HCT116 (cell line): ENCODE results near the gene MBOAT1. TPM values are rescaled to one million over a fixed set of nuclear protein-coding genes. Genes with fewer than 3 reads are reported as not detected.

ENCODE experiments used
- ATAC-seq: fragments of 200-7000 bp; cut with Tn5 transposase; 2 replicates; pipeline ENCODE4 v1.9.1; 2020; ENCODE audit warnings: mild to moderate bottlenecking, moderate library complexity
- BruUV-seq: library from RNA; stranded (reverse); fragments of 400-500 nt; replicated peaks from 2 replicates; lab custom pipeline; 2021; lab: Mats Ljungman, UMichigan
- CTCF ChIA-PET: fragments of 300-600 bp; sonication (Branson Sonifier 250); formaldehyde crosslinking; loops from one replicate; lab custom pipeline; 2021; ENCODE audit warnings: antibody characterized with exemption; lab: Charles Lee
- POLR2A ChIA-PET: fragments of 300-600, 350-600 bp; sonication (Branson Sonifier 250); formaldehyde crosslinking; loops from one replicate; lab custom pipeline; 2021; ENCODE audit warnings: antibody characterized with exemption; lab: Charles Lee
- RAD21 ChIA-PET, 2 experiments: fragments of 300-600 bp; sonication (Branson Sonifier 250); formaldehyde crosslinking; loops; one replicate each; lab custom pipeline; 2023; ENCODE audit warnings: low total read pairs in 2 of 2; ENCODE audit not compliant: uncharacterized antibody in 2 of 2, unreplicated experiment in 2 of 2, low non-redundant PET in 1 of 2; lab: Charles Lee
- DNase-seq: peaks from one replicate; pipeline ENCODE4 v3.0.0-alpha.2; 2010; ENCODE audit warnings: low read depth, low spot score
- H2AFZ ChIP-seq: fragments of 200-600 bp; shearing (Covaris generic), sonication (generic); 2 replicates; pipeline ENCODE4 v1.6.1; 2017; ENCODE audit warnings: low read depth, mixed run types, mixed read lengths, antibody characterized with exemption, low read length; ENCODE audit not compliant: poor library complexity, severe bottlenecking
- H3K27ac ChIP-seq: 2 replicates; pipeline ENCODE4 v1.5.1; 2012; ENCODE audit warnings: low read depth, low read length
- H3K27me3 ChIP-seq: fragments of 200-600 bp; sonication (generic); 2 replicates; pipeline ENCODE4 v1.6.1; 2016; ENCODE audit warnings: mixed run types, low read length, mixed read lengths; ENCODE audit not compliant: insufficient read depth
- H3K36me3 ChIP-seq, 2 experiments: fragments of 200-500 bp in 1 of 2; fragments of 200-600 bp in 1 of 2; sonication (Bioruptor generic) in 1 of 2; sonication (generic) in 1 of 2; 2 replicates each; pipeline versions ENCODE4 v1.5.1 to v1.6.1; 2014 to 2016; ENCODE audit warnings: low read length in 2 of 2, inconsistent platforms in 1 of 2, mixed read lengths in 1 of 2, mixed run types in 1 of 2; ENCODE audit not compliant: insufficient read depth in 2 of 2, control insufficient read depth in 1 of 2
- H3K4me1 ChIP-seq, 2 experiments: fragments of 200-600 bp in 1 of 2; sonication (generic) in 1 of 2; 2 replicates each; pipeline versions ENCODE4 v1.5.1 to v1.6.1; 2012 to 2017; ENCODE audit warnings: low read length in 2 of 2, inconsistent platforms in 1 of 2, mild to moderate bottlenecking in 1 of 2, mixed read lengths in 1 of 2, mixed run types in 1 of 2, moderate library complexity in 1 of 2; ENCODE audit not compliant: insufficient read depth in 2 of 2, control insufficient read depth in 1 of 2
- H3K4me2 ChIP-seq: fragments of 200-600 bp; sonication (generic); 2 replicates; pipeline ENCODE4 v1.6.1; 2017; ENCODE audit warnings: mixed run types, low read length, mixed read lengths
- H3K4me3 ChIP-seq, 2 experiments: fragments of 200-600 bp in 1 of 2; sonication (generic) in 1 of 2; replicated peaks in 1 of 2; 2 replicates each; pipeline ENCODE4 v1.5.1; 2011 to 2016; ENCODE audit warnings: low read length in 2 of 2, control low read depth in 1 of 2, low read depth in 1 of 2, mild to moderate bottlenecking in 1 of 2, mixed read lengths in 1 of 2, mixed run types in 1 of 2
- H3K79me2 ChIP-seq: fragments of 200-600 bp; sonication (generic); 2 replicates; pipeline ENCODE4 v1.6.1; 2017; ENCODE audit warnings: mild to moderate bottlenecking, mixed run types, low read length, moderate library complexity, mixed read lengths; ENCODE audit not compliant: insufficient read depth
- H3K9ac ChIP-seq: fragments of 200-600 bp; sonication (generic); 2 replicates; pipeline ENCODE4 v1.6.1; 2016; ENCODE audit warnings: low read length, mixed read lengths
- H3K9me2 ChIP-seq: fragments of 200-600 bp; sonication (generic), shearing (Covaris generic); 2 replicates; pipeline ENCODE4 v1.6.1; 2017; ENCODE audit warnings: mixed run types, mild to moderate bottlenecking, moderate library complexity; ENCODE audit not compliant: insufficient read depth
- H3K9me3 ChIP-seq, 2 experiments: fragments of 200-500 bp in 1 of 2; fragments of 200-600 bp in 1 of 2; sonication (Bioruptor generic) in 1 of 2; sonication (generic) in 1 of 2; 2 replicates each; pipeline ENCODE4 v1.6.1; 2014 to 2017; ENCODE audit warnings: low read length in 2 of 2, mixed read lengths in 2 of 2, inconsistent platforms in 1 of 2, low read depth in 1 of 2, mild to moderate bottlenecking in 1 of 2, mixed run types in 1 of 2, moderate library complexity in 1 of 2; ENCODE audit not compliant: control insufficient read depth in 1 of 2, insufficient read depth in 1 of 2
- H4K20me1 ChIP-seq: fragments of 200-600 bp; sonication (generic), shearing (Covaris generic); 2 replicates; pipeline ENCODE4 v1.6.1; 2017; ENCODE audit warnings: mixed run types, mild to moderate bottlenecking, moderate library complexity; ENCODE audit not compliant: insufficient read depth
- CBX3 ChIP-seq: IDR thresholded peaks from 2 replicates; pipeline ENCODE4 v1.6.1; 2012; ENCODE audit warnings: low read depth
- CEBPB ChIP-seq: IDR thresholded peaks from 2 replicates; pipeline ENCODE4 v1.6.1; 2012; ENCODE audit warnings: low read depth
- CTCF ChIP-seq, 3 experiments: fragments of 200-600 bp in 1 of 3; sonication (generic) in 1 of 3; IDR thresholded peaks in 2 of 3; conservative IDR thresholded peaks in 1 of 3; 2 replicates each; pipeline ENCODE4 v1.5.1; 2012 to 2017; ENCODE audit warnings: low read depth in 2 of 3, low read length in 2 of 3, antibody characterized with exemption in 1 of 3, borderline replicate concordance in 1 of 3, control low read depth in 1 of 3, mild to moderate bottlenecking in 1 of 3, mixed read lengths in 1 of 3, mixed run types in 1 of 3, moderate library complexity in 1 of 3; ENCODE audit not compliant: insufficient read depth in 1 of 3
- EZH2 ChIP-seq: fragments of 200-600 bp; sonication (generic); IDR thresholded peaks from 2 replicates; pipeline ENCODE4 v1.6.1; 2017; ENCODE audit warnings: antibody characterized with exemption, mixed run types
- EZH2phosphoT487 ChIP-seq: fragments of 200-600 bp; IDR thresholded peaks from 2 replicates; pipeline ENCODE4 v1.6.1; 2018; ENCODE audit warnings: antibody characterized with exemption, borderline replicate concordance
- FOSL1 ChIP-seq: IDR thresholded peaks from 2 replicates; pipeline ENCODE4 v1.6.1; 2012; ENCODE audit warnings: low read depth
- POLR2AphosphoS5 ChIP-seq: IDR thresholded peaks from 2 replicates; pipeline ENCODE4 v1.6.1; 2011; ENCODE audit warnings: mild to moderate bottlenecking, low read depth, low read length, moderate library complexity
- RAD21 ChIP-seq: IDR thresholded peaks from 2 replicates; pipeline ENCODE4 v1.6.1; 2012; ENCODE audit warnings: low read depth, mild to moderate bottlenecking
- SRF ChIP-seq: IDR thresholded peaks from 2 replicates; pipeline ENCODE4 v1.6.1; 2012; ENCODE audit warnings: low read depth
- YY1 ChIP-seq: IDR thresholded peaks from 2 replicates; pipeline ENCODE4 v1.6.1; 2011; ENCODE audit warnings: low read length, low read depth, moderate library complexity, mild to moderate bottlenecking; ENCODE audit not compliant: insufficient replicate concordance; ENCODE audit errors: extremely low read depth
- ZFX ChIP-seq: fragments of 450-650 bp; IDR thresholded peaks from 2 replicates; pipeline ENCODE4 v1.6.1; 2017
- intact Hi-C: fragments of 100-400 bp; cut with micrococcal nuclease; formaldehyde crosslinking; loops from 2 replicates; pipeline ENCODE4 v1.10.0; 2022
- total RNA-seq: library from RNA; stranded (reverse); gene quantifications from one replicate; pipeline ENCODE4 v1.2.1, GENCODE V29; 2021; ENCODE audit not compliant: unreplicated experiment

Gene MBOAT1
- total RNA-seq, 1 experiment from 2014 or later: 11.7 TPM

GRCh38 chr6:20260360-20260759, 48.1 kb upstream of the MBOAT1 start:
- Histone ChIP-seq H3K4me3 (no peak overlapping the region), H4K20me1 (no peaks in the 10 kb centered on the region), H3K9ac (no peak overlapping the region), H3K27me3 (no peaks in the 10 kb centered on the region), H3K9me2 (no peaks in the 10 kb centered on the region), H3K4me2 (no peak overlapping the region), H3K27ac (no peak overlapping the region), H3K4me1 (peaks cover under 1% of the 10 kb centered on the region in 2 experiments; a peak in 3 of 4 replicates), H3K9me3 (no peaks in the 10 kb centered on the region), H3K36me3 (no peaks in the 10 kb centered on the region), H2AFZ (no peak overlapping the region), H3K79me2 (no peaks in the 10 kb centered on the region)
- CTCF ChIA-PET: no interaction called here
- DNase-seq (no peak), ATAC-seq (no peak)
- RAD21 ChIA-PET: no interaction called here
- intact Hi-C loops: no loop called here
- BruUV-seq: TSS peak; percentile 79
- TF ChIP-seq POLR2AphosphoS5 (no peak), CEBPB (no peak), SRF (no peak), ZFX (no peak)
- POLR2A ChIA-PET: interaction anchor here (0.8 to 0.9 kb wide), 2 partner anchors 17 to 21 kb away, joined by 3 read pairs; no protein-coding TSS in a partner anchor

- H3K4me1 ChIP-seq: peaks cover 0 to 6% of the 10 kb centered on the region in 2 experiments; a peak in 1 of 4 replicates
- H3K36me3 ChIP-seq: no peaks in the 10 kb centered on the region
- no peaks in the 10 kb centered on the region for H4K20me1 ChIP-seq
- H3K9ac ChIP-seq: no peak overlapping the region
- RAD21 ChIA-PET: no interaction called here
- ATAC-seq (no peak), DNase-seq (no peak)
- TF ChIP-seq CTCF (IDR thresholded peaks at IDR 0.05 in 2 of 3, conservative IDR thresholded peaks at IDR 0.05 in 1 of 3; ENCODE audit: borderline replicate concordance in 1 of 3, insufficient read depth in 1 of 3, low read depth in 2 of 3, low read length in 2 of 3) (no peak), CBX3 (no peak), EZH2phosphoT487 (no peak), FOSL1 (no peak), EZH2 (no peak), YY1 (no peak), RAD21 (no peak)
- H3K9me3 ChIP-seq: no peaks in the 10 kb centered on the region
- no peak overlapping the region for H3K4me3 ChIP-seq
- CTCF ChIA-PET: no interaction called here
- no peaks in the 10 kb centered on the region for H3K9me2 ChIP-seq
- H3K27ac ChIP-seq: no peak overlapping the region
- no peak overlapping the region for H2AFZ ChIP-seq
- H3K4me2 ChIP-seq: no peak overlapping the region
- intact Hi-C loops: no loop called here
- BruUV-seq: no TSS peak
- H3K79me2 ChIP-seq: no peaks in the 10 kb centered on the region
- H3K27me3 ChIP-seq: no peaks in the 10 kb centered on the region
- POLR2A ChIA-PET: interaction anchor here (0.8 to 0.9 kb wide), 2 partner anchors 17 to 20 kb away, joined by 3 read pairs; no protein-coding TSS in a partner anchor
Measured at GRCh38 chr6:20259316-20260049, 47.2 kb upstream of the MBOAT1 start.
